ENCODE results near the gene OLFM3. TPM values are rescaled to one million over a fixed set of nuclear protein-coding genes. Genes with fewer than 3 reads are reported as not detected.

Gene OLFM3
- total RNA-seq, 1 donor from 2014 or later: 0.23 TPM

DNA sequence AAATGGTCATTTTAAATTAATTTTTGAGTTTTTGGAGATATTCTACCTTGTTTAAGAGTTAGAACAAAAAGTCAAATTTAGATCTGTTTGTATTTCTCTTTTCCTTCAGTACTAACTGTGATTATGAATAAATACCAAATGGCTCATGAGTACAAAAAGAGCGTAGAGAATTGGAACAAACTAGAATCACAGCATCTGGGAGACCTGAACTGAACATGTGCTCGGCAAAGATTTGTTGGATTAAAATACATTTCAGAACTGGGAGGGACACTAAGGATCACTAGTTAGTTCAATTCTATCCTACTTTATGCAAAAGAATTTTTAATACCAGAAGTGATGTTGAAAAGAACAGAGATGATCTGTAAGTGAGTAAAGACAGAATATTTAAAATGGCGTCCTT lies 19.5 kb downstream of the OLFM3 start:
- TF ChIP-seq, protein P1, sequence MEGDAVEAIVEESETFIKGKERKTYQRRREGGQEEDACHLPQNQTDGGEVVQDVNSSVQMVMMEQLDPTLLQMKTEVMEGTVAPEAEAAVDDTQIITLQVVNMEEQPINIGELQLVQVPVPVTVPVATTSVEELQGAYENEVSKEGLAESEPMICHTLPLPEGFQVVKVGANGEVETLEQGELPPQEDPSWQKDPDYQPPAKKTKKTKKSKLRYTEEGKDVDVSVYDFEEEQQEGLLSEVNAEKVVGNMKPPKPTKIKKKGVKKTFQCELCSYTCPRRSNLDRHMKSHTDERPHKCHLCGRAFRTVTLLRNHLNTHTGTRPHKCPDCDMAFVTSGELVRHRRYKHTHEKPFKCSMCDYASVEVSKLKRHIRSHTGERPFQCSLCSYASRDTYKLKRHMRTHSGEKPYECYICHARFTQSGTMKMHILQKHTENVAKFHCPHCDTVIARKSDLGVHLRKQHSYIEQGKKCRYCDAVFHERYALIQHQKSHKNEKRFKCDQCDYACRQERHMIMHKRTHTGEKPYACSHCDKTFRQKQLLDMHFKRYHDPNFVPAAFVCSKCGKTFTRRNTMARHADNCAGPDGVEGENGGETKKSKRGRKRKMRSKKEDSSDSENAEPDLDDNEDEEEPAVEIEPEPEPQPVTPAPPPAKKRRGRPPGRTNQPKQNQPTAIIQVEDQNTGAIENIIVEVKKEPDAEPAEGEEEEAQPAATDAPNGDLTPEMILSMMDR (conservative IDR thresholded peaks at IDR 0.05): no peak

DNA sequence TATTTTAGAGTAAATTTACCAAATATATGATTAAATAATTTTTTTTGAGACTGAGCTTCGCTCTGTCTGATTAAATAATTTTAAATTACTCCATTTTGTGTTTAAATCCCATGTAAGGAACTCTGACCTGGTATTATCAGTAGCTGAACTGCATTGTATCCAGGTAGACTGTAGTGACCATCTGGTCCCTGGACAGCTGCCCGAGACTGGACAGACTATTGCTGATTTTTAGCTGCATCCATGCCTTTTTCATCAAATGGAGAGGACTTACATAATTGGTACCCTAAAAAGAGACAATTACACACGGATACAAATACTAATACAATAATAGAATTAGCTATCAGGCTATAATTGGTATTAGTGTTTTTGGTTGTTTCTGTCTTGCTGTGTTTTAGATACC lies 20.6 kb downstream of the OLFM3 start:
- Mint-ChIP-seq H3K4me3 (no peak overlapping the region), H3K36me3 (ENCODE audit: low read depth) (no peaks in the 10 kb centered on the region), H3K27me3 (ENCODE audit: low read depth) (no peaks in the 10 kb centered on the region), H3K4me1 (peaks cover 7% of the 10 kb centered on the region), H3K9me3 (no peaks in the 10 kb centered on the region), H3K27ac (ENCODE audit: unreplicated experiment) (no peak overlapping the region)
- TF ChIP-seq, protein P1 (conservative IDR thresholded peaks at IDR 0.05): no peak
- no peak for DNase-seq (ENCODE audit: low read depth, low spot score)

More for the DNA sequence above, 19.5 kb downstream of the OLFM3 start:
- no peaks in the 10 kb centered on the region for H3K27me3 Mint-ChIP-seq (ENCODE audit: low read depth)
- no peak overlapping the region for H3K4me3 Mint-ChIP-seq
- peaks cover 9% of the 10 kb centered on the region for H3K4me1 Mint-ChIP-seq
- no peaks in the 10 kb centered on the region for H3K36me3 Mint-ChIP-seq (ENCODE audit: low read depth)
- H3K9me3 Mint-ChIP-seq: no peaks in the 10 kb centered on the region
- DNase-seq (ENCODE audit: low read depth, low spot score): no peak
- no peak overlapping the region for H3K27ac Mint-ChIP-seq (ENCODE audit: unreplicated experiment)

DNA sequence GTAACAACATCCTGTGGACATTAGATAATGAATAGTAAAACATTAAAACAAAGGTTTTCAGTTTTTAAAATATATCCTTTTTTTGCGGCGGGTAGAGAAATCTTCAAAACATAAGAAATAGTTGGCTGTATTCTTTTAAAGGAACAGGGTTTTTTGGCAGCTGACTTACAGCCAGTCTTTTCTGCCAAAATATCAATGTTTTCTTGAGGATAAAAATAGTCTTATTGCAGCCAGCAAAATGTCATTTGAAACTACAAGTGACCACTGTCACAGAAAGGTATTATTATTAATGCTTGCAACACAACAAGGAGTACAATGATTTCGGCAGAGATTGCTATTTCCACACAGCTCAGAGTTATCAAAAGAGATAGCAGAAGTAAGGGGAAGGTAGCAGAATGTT lies 21.4 kb downstream of the OLFM3 start:
- Mint-ChIP-seq H3K36me3 (ENCODE audit: low read depth) (no peaks in the 10 kb centered on the region), H3K4me3 (no peak overlapping the region), H3K4me1 (peaks cover 4% of the 10 kb centered on the region), H3K9me3 (no peaks in the 10 kb centered on the region), H3K27ac (ENCODE audit: unreplicated experiment) (no peak overlapping the region), H3K27me3 (ENCODE audit: low read depth) (no peaks in the 10 kb centered on the region)
- DNase-seq (ENCODE audit: low read depth, low spot score): no peak
- TF ChIP-seq, protein P1 (conservative IDR thresholded peaks at IDR 0.05): no peak

DNA sequence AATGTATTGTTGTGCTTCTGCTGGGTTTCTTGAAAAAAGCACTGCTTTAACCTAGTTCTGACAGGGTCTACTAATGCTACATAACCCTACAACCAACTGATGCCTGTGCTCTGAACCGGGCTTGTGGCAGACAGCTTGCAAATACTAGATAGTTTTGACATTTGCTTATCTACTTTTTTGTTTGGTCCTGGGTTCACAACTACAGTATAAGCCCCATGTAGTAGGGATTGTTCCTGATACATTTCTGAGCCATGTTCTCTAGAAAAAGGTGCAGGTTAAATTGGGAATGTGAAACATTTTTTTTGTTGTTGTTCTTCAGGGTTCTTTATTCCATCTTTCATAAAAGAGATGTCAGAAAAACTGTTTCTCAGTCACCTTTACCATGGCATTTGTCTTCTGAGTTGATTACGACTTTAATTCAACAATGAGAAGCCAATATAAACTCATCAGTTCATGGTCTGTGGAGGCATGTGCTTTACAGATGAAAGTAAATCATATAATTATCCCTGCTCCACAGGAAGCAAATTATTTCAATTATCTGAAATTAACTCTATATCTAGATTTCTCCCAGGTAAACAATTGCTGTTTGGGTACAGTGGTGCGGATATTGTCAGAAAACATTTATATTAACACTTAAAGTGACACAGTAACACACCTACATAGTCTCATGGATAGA lies 22.0 kb downstream of the OLFM3 start:
- Mint-ChIP-seq H3K27ac (ENCODE audit: unreplicated experiment) (no peak overlapping the region), H3K9me3 (no peaks in the 10 kb centered on the region), H3K4me1 (peaks cover 4% of the 10 kb centered on the region), H3K4me3 (no peak overlapping the region), H3K36me3 (ENCODE audit: low read depth) (no peaks in the 10 kb centered on the region), H3K27me3 (ENCODE audit: low read depth) (no peaks in the 10 kb centered on the region)
- TF ChIP-seq, protein P1 (conservative IDR thresholded peaks at IDR 0.05): no peak
- DNase-seq (ENCODE audit: low read depth, low spot score): no peak

DNA sequence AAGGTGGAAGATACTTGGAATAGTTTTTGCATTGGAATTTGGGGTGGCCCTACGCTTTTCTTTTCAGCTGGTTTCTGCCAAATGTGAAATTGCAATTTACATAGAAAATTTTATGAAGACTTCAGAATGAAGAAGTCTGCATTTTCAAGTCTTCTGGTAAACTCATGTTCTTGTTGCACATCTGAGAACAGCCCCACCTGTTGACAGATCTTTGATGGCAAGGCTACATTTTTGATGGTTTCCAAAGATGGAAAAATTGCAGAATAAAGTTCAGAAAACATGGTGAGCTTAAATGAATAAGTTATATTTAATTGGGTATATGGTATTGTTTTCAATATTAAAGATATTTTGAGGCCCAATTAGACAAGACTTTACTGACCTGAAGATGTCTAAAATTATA lies 25.4 kb downstream of the OLFM3 start:
- Mint-ChIP-seq H3K27me3 (ENCODE audit: low read depth) (no peaks in the 10 kb centered on the region), H3K4me3 (no peak overlapping the region), H3K27ac (ENCODE audit: unreplicated experiment) (no peak overlapping the region), H3K4me1 (peaks cover 4% of the 10 kb centered on the region), H3K36me3 (ENCODE audit: low read depth) (no peaks in the 10 kb centered on the region), H3K9me3 (no peaks in the 10 kb centered on the region)
- TF ChIP-seq, protein P1 (conservative IDR thresholded peaks at IDR 0.05): peak; percentile 54
- no peak for DNase-seq (ENCODE audit: low read depth, low spot score)
